Measurements from ENCODE around the gene FAM107B. TPM values are rescaled to one million over a fixed set of nuclear protein-coding genes. Genes with fewer than 3 reads are reported as not detected.

FAM107B gene
- total RNA-seq, 1 donor from 2014 or later: 40.7 TPM

GRCh38 chr10:14574885-14575284, 199.8 kb downstream of the FAM107B start:
- no peaks in the 10 kb centered on the region for H3K9me3 Mint-ChIP-seq (ENCODE audit: unreplicated experiment)
- H3K27me3 Mint-ChIP-seq (ENCODE audit: unreplicated experiment): no peaks in the 10 kb centered on the region
- H3K27ac Mint-ChIP-seq (ENCODE audit: unreplicated experiment): no peak overlapping the region
- H3K4me3 Mint-ChIP-seq (ENCODE audit: unreplicated experiment): no peak overlapping the region
- peaks cover 6% of the 10 kb centered on the region for H3K36me3 Mint-ChIP-seq (ENCODE audit: unreplicated experiment)
- peaks cover 40% of the 10 kb centered on the region for H3K4me1 Mint-ChIP-seq (ENCODE audit: unreplicated experiment)
- no peak for DNase-seq (ENCODE audit: extremely low spot score, unreplicated experiment)
- no peak for TF ChIP-seq CTCF (IDR thresholded peaks at IDR 0.05)

- peaks cover 39% of the 10 kb centered on the region for H3K4me1 Mint-ChIP-seq (ENCODE audit: unreplicated experiment)
- no peak for DNase-seq (ENCODE audit: extremely low spot score, unreplicated experiment)
- no peak for TF ChIP-seq CTCF (IDR thresholded peaks at IDR 0.05)
- no peaks in the 10 kb centered on the region for H3K27me3 Mint-ChIP-seq (ENCODE audit: unreplicated experiment)
- H3K36me3 Mint-ChIP-seq (ENCODE audit: unreplicated experiment): peaks cover 6% of the 10 kb centered on the region
- no peak overlapping the region for H3K27ac Mint-ChIP-seq (ENCODE audit: unreplicated experiment)
- H3K9me3 Mint-ChIP-seq (ENCODE audit: unreplicated experiment): no peaks in the 10 kb centered on the region
- no peak overlapping the region for H3K4me3 Mint-ChIP-seq (ENCODE audit: unreplicated experiment)
Observed at GRCh38 chr10:14574291-14574690, 200.4 kb downstream of the FAM107B start.

- Mint-ChIP-seq H3K36me3 (ENCODE audit: unreplicated experiment) (peaks cover 6% of the 10 kb centered on the region), H3K4me3 (ENCODE audit: unreplicated experiment) (no peak overlapping the region), H3K9me3 (ENCODE audit: unreplicated experiment) (no peaks in the 10 kb centered on the region), H3K27me3 (ENCODE audit: unreplicated experiment) (no peaks in the 10 kb centered on the region), H3K4me1 (ENCODE audit: unreplicated experiment) (peaks cover 33% of the 10 kb centered on the region), H3K27ac (ENCODE audit: unreplicated experiment) (no peak overlapping the region)
- DNase-seq (ENCODE audit: extremely low spot score, unreplicated experiment): no peak
- TF ChIP-seq CTCF (IDR thresholded peaks at IDR 0.05): no peak
Observed at GRCh38 chr10:14573666-14574261, 200.9 kb downstream of the FAM107B start.

GRCh38 chr10:14572811-14573210, 201.9 kb downstream of the FAM107B start:
- H3K4me1 Mint-ChIP-seq (ENCODE audit: unreplicated experiment): peaks cover 24% of the 10 kb centered on the region
- H3K27ac Mint-ChIP-seq (ENCODE audit: unreplicated experiment): no peak overlapping the region
- H3K27me3 Mint-ChIP-seq (ENCODE audit: unreplicated experiment): no peaks in the 10 kb centered on the region
- no peak for DNase-seq (ENCODE audit: extremely low spot score, unreplicated experiment)
- H3K9me3 Mint-ChIP-seq (ENCODE audit: unreplicated experiment): no peaks in the 10 kb centered on the region
- H3K36me3 Mint-ChIP-seq (ENCODE audit: unreplicated experiment): peaks cover 10% of the 10 kb centered on the region
- no peak for TF ChIP-seq CTCF (IDR thresholded peaks at IDR 0.05)
- H3K4me3 Mint-ChIP-seq (ENCODE audit: unreplicated experiment): no peak overlapping the region

GRCh38 chr10:14571866-14572507, 202.7 kb downstream of the FAM107B start:
- DNase-seq (ENCODE audit: extremely low spot score, unreplicated experiment): no peak
- TF ChIP-seq CTCF (IDR thresholded peaks at IDR 0.05): no peak
- Mint-ChIP-seq H3K36me3 (ENCODE audit: unreplicated experiment) (peaks cover 16% of the 10 kb centered on the region), H3K27me3 (ENCODE audit: unreplicated experiment) (no peaks in the 10 kb centered on the region), H3K4me1 (ENCODE audit: unreplicated experiment) (peaks cover 20% of the 10 kb centered on the region), H3K4me3 (ENCODE audit: unreplicated experiment) (no peak overlapping the region), H3K27ac (ENCODE audit: unreplicated experiment) (no peak overlapping the region), H3K9me3 (ENCODE audit: unreplicated experiment) (no peaks in the 10 kb centered on the region)
